ENCODE measurements around the gene PLK1. TPM values are rescaled to one million over a fixed set of nuclear protein-coding genes. Genes with fewer than 3 reads are reported as not detected.

PLK1 gene
- total and polyA plus RNA-seq, 4 donors, result 4.4 to 20.1 (median 13.5) TPM

DNA sequence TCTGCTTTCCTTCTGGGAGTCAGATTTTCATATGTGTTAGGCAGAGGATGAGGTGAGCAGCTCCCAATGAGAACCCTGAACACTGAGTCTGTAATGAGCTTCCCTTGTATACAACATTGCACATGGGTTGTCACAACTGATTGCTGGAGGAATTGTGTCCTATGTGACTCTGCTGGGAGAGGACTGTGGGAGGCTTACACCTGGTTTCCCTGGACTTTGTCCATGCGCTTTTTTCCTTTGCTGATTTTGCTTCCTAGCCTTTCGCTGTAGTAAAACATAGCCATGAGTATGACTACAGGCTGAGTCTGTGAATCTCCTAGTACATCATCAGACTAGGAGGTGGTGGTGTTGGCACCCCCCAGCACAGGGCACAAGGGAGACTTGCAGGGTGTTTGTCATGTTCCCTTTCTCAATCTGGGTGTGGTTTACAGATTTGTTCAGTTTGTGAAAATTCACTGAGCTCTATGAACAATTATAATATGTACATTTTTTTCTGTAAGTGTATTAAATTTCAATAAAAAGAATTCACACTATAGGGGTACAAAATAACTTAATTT is 1.7 kb upstream of the PLK1 start:
- no peak for DNase-seq (ENCODE audit: low read depth in 4 of 6, low spot score in 6 of 6)
- H3K27ac ChIP-seq (ENCODE audit: low read depth, low read length), result no peak overlapping the region
- H3K9me3 ChIP-seq (ENCODE audit: control insufficient read depth, insufficient read depth, low read length), result no peaks in the 10 kb centered on the region
- peaks cover 22% of the 10 kb centered on the region for H3K4me1 ChIP-seq (ENCODE audit: control insufficient read depth, insufficient read depth, low read length)
- H3K4me3 ChIP-seq (ENCODE audit: low read depth, low read length), result no peak overlapping the region
- H3K27me3 ChIP-seq (ENCODE audit: control insufficient read depth, insufficient read depth, low read length), result no peaks in the 10 kb centered on the region
- WGBS (ENCODE audit: insufficient coverage), result 80% methylated on average over 1 of the region's 2 CpGs
- peaks cover 23% of the 10 kb centered on the region for H3K36me3 ChIP-seq (ENCODE audit: control insufficient read depth, insufficient read depth, low read length)

DNA sequence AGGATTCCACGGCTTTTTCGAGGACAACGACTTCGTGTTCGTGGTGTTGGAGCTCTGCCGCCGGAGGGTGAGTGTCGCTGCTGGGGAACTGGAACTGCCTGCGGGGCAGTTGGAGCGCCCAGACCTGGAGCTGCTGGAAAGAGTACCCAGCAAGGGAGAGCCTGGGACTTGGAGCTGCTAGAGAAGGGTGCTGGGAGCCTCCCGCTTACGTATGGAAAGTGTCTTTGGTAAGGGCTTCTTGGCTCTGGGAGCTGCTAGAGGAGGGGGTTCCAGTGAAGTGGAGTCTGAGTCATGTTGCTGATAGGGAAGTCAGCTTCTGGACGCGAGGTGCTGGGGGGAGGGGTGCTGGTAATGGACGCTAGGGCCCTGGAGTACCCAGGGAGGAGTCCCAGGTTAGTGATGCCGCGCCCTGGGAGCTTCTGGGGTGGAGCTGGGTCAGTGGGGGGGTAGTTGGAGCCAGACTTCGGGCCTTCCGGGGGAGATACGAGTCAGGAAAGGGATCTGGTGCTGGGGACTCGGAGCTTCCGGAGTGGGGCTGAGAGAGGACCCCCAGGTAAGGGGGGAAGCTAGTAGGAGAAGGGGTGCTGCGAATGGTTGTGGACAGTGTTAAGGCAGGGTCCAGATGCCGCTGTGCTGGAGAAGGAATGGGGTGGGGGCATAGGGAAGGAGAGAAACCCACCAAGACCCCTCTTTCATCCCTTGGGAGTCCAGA is 741 bp downstream of the PLK1 start:
- WGBS (ENCODE audit: insufficient coverage), result 4% methylated on average over 22 of the region's 24 CpGs
- Histone ChIP-seq H3K27me3 (ENCODE audit: control insufficient read depth, insufficient read depth, low read length) (no peaks in the 10 kb centered on the region), H3K36me3 (ENCODE audit: control insufficient read depth, insufficient read depth, low read length) (peaks cover 42% of the 10 kb centered on the region), H3K9me3 (ENCODE audit: control insufficient read depth, insufficient read depth, low read length) (no peaks in the 10 kb centered on the region), H3K4me1 (ENCODE audit: control insufficient read depth, insufficient read depth, low read length) (peaks cover 22% of the 10 kb centered on the region), H3K27ac (ENCODE audit: low read depth, low read length) (no peak overlapping the region), H3K4me3 (ENCODE audit: low read depth, low read length) (peak overlapping the region; percentile 65)
- DNase-seq (ENCODE audit: low read depth in 4 of 6, low spot score in 6 of 6), result peak in 1 of 6 donors; percentile 14

DNA sequence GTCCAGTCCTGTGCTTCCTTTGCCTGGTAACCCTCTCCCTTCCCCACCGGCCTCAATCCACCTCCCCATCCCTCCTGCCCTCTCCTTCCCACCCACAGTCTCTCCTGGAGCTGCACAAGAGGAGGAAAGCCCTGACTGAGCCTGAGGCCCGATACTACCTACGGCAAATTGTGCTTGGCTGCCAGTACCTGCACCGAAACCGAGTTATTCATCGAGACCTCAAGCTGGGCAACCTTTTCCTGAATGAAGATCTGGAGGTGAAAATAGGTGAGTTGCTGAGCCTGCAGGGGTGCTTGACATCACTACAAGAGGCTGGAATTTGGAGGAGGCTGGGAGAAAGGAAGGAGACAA is 1.3 kb downstream of the PLK1 start:
- H3K27ac ChIP-seq (ENCODE audit: low read depth, low read length), result no peak overlapping the region
- H3K9me3 ChIP-seq (ENCODE audit: control insufficient read depth, insufficient read depth, low read length), result no peaks in the 10 kb centered on the region
- peaks cover 22% of the 10 kb centered on the region for H3K4me1 ChIP-seq (ENCODE audit: control insufficient read depth, insufficient read depth, low read length)
- 28% methylated on average over 4 of the region's 6 CpGs for WGBS (ENCODE audit: insufficient coverage)
- peaks cover 43% of the 10 kb centered on the region for H3K36me3 ChIP-seq (ENCODE audit: control insufficient read depth, insufficient read depth, low read length)
- no peak overlapping the region for H3K4me3 ChIP-seq (ENCODE audit: low read depth, low read length)
- no peak for DNase-seq (ENCODE audit: low read depth in 4 of 6, low spot score in 6 of 6)
- no peaks in the 10 kb centered on the region for H3K27me3 ChIP-seq (ENCODE audit: control insufficient read depth, insufficient read depth, low read length)

DNA sequence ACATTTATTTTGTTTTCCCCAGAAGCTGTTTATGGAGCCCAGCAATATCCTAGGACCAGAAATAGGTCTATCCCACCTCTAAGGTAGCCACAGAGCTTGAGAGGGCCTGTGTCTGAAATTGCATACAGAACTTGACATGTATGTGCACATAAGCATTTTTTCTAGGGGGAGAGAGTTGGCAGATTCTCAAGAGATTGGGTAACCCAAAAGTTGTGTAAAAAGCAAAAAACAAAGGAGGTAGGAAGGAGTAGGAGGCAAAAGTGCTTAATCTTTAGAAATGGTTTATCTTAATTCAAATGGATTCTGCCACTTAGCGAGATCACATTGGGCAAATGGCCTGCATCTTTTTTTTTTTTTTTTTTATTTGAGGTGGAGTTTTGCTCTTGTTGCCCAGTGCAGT is 3.5 kb downstream of the PLK1 start:
- no peak for DNase-seq (ENCODE audit: low read depth in 4 of 6, low spot score in 6 of 6)
- no peaks in the 10 kb centered on the region for H3K9me3 ChIP-seq (ENCODE audit: control insufficient read depth, insufficient read depth, low read length)
- H3K27ac ChIP-seq (ENCODE audit: low read depth, low read length), result no peak overlapping the region
- no peak overlapping the region for H3K4me3 ChIP-seq (ENCODE audit: low read depth, low read length)
- peaks cover 53% of the 10 kb centered on the region for H3K36me3 ChIP-seq (ENCODE audit: control insufficient read depth, insufficient read depth, low read length)
- no CpG with 5 or more reads among the region's 1 CpG for WGBS (ENCODE audit: insufficient coverage)
- H3K27me3 ChIP-seq (ENCODE audit: control insufficient read depth, insufficient read depth, low read length), result no peaks in the 10 kb centered on the region
- H3K4me1 ChIP-seq (ENCODE audit: control insufficient read depth, insufficient read depth, low read length), result peaks cover 22% of the 10 kb centered on the region

DNA sequence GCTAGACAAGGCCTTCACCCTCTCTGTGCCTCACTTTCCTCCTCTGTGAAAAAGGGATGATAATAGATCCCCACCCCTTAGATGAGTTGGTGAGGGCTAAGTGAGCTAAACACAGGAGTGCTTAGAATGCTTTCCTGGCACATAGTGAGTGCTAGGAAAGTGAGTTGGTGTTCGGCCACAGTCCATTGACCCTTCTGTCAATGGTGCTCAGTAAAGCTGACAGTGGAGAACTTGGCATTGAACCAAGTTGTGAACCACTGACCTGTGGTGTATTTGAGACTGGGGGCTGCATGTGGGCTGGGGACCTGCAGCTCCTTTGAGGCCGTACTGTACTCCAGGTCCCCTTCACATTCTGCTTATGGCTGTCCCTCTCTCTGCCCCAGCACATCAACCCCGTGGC is 4.8 kb downstream of the PLK1 start:
- peaks cover 16% of the 10 kb centered on the region for H3K4me1 ChIP-seq (ENCODE audit: control insufficient read depth, insufficient read depth, low read length)
- H3K4me3 ChIP-seq (ENCODE audit: low read depth, low read length), result no peak overlapping the region
- no peak for DNase-seq (ENCODE audit: low read depth in 4 of 6, low spot score in 6 of 6)
- no peak overlapping the region for H3K27ac ChIP-seq (ENCODE audit: low read depth, low read length)
- peaks cover 66% of the 10 kb centered on the region for H3K36me3 ChIP-seq (ENCODE audit: control insufficient read depth, insufficient read depth, low read length)
- no peaks in the 10 kb centered on the region for H3K27me3 ChIP-seq (ENCODE audit: control insufficient read depth, insufficient read depth, low read length)
- no peaks in the 10 kb centered on the region for H3K9me3 ChIP-seq (ENCODE audit: control insufficient read depth, insufficient read depth, low read length)
- WGBS (ENCODE audit: insufficient coverage), result 96% methylated on average over 3 of the region's 3 CpGs

DNA sequence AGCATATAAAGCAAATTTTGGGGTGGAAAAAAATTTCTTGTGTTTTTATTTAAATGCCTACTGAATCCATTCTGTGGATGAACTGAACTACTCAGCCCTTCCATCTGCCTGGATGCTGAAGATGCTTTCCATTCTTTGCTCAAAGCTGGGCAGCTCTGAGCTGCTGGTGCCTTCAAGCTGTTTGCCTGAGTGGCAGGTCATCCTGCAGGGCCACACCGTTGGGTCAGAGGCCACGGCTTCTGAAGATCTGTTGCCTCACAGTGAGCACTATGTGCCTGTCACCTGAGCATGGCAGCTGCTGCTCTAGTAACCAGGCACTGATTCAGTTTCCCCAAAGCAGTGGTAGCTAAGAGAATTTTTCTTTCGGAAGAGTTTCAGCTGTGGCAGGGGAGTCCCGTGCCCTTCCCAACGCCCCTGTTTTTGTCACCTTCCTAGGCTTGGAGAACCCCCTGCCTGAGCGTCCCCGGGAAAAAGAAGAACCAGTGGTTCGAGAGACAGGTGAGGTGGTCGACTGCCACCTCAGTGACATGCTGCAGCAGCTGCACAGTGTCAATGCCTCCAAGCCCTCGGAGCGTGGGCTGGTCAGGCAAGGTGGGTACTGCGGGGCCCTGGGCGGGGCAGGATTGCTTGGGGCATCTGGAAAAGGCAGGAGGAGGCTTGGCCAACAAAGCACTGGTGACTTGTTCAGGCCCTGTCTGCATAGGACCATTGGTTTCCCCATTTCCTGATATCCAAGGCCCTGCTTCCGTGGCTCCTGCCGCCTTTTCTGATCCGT is 8.5 kb downstream of the PLK1 start:
- DNase-seq (ENCODE audit: low read depth in 4 of 6, low spot score in 6 of 6), result no peak
- no peak overlapping the region for H3K27ac ChIP-seq (ENCODE audit: low read depth, low read length)
- peaks cover 80% of the 10 kb centered on the region for H3K36me3 ChIP-seq (ENCODE audit: control insufficient read depth, insufficient read depth, low read length)
- H3K4me3 ChIP-seq (ENCODE audit: low read depth, low read length), result no peak overlapping the region
- H3K9me3 ChIP-seq (ENCODE audit: control insufficient read depth, insufficient read depth, low read length), result no peaks in the 10 kb centered on the region
- no peaks in the 10 kb centered on the region for H3K27me3 ChIP-seq (ENCODE audit: control insufficient read depth, insufficient read depth, low read length)
- WGBS (ENCODE audit: insufficient coverage), result 97% methylated on average over 16 of the region's 16 CpGs
- H3K4me1 ChIP-seq (ENCODE audit: control insufficient read depth, insufficient read depth, low read length), result no peaks in the 10 kb centered on the region

DNA sequence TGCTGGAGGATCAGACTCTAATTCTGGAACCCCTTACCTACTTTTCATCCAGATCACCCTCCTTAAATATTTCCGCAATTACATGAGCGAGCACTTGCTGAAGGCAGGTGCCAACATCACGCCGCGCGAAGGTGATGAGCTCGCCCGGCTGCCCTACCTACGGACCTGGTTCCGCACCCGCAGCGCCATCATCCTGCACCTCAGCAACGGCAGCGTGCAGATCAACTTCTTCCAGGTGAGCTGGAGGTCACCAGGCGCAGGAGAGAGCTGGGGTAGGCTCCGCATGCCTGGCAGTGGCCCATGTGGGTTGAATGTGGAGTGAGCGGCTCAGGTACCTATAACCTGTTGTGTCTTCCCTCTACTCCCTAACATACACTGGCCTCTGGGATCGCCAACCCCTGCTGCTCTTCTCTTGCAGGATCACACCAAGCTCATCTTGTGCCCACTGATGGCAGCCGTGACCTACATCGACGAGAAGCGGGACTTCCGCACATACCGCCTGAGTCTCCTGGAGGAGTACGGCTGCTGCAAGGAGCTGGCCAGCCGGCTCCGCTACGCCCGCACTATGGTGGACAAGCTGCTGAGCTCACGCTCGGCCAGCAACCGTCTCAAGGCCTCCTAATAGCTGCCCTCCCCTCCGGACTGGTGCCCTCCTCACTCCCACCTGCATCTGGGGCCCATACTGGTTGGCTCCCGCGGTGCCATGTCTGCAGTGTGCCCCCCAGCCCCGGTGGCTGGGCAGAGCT is 10.9 kb downstream of the PLK1 start:
- H3K4me1 ChIP-seq (ENCODE audit: control insufficient read depth, insufficient read depth, low read length), result peaks cover 2% of the 10 kb centered on the region
- WGBS (ENCODE audit: insufficient coverage), result 96% methylated on average over 29 of the region's 36 CpGs

DNA sequence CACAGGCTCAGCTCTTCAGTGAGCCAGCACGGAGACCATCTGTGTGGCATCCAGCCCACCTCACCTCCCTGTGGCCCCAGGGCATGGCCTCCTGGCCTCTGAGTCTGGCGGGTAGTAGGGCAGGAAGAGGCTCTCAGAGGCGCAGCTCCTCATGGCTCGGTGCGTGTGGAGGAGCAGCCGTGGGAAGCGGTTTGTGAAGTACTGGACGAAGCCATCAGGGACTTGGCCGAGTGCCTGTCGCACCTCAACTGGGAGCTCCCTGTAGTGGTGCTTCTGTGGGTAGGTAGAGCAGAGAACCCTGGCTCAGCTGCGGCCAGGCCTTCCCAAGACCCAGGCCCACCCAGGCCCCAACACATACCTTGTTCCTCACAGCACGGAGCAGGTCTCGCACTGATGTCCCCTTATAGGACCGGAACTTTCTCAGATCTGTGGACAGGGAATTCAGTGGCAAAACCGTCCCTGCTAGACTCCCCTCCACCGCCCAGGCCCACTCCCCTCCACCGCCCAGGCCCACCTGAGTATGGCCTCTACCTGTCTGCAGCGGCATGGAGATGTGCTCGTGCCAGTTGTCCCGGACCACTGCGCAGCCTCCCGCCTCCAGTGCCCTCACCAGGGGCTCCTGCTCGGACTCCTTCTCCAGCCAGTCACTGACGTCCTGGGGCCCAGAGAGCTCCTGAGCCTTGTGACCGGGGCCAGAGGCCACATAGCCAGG is 12.2 kb downstream of the PLK1 start:
- Histone ChIP-seq H3K4me3 (ENCODE audit: low read depth, low read length) (no peak overlapping the region), H3K27ac (ENCODE audit: low read depth, low read length) (no peak overlapping the region), H3K9me3 (ENCODE audit: control insufficient read depth, insufficient read depth, low read length) (no peaks in the 10 kb centered on the region), H3K4me1 (ENCODE audit: control insufficient read depth, insufficient read depth, low read length) (peaks cover 8% of the 10 kb centered on the region), H3K27me3 (ENCODE audit: control insufficient read depth, insufficient read depth, low read length) (no peaks in the 10 kb centered on the region), H3K36me3 (ENCODE audit: control insufficient read depth, insufficient read depth, low read length) (peaks cover 55% of the 10 kb centered on the region)
- 92% methylated on average over 25 of the region's 25 CpGs for WGBS (ENCODE audit: insufficient coverage)
- DNase-seq (ENCODE audit: low read depth in 4 of 6, low spot score in 6 of 6), result no peak

More for the DNA sequence above, 10.9 kb downstream of the PLK1 start:
- Histone ChIP-seq H3K27ac (ENCODE audit: low read depth, low read length) (no peak overlapping the region), H3K36me3 (ENCODE audit: control insufficient read depth, insufficient read depth, low read length) (peaks cover 59% of the 10 kb centered on the region), H3K9me3 (ENCODE audit: control insufficient read depth, insufficient read depth, low read length) (no peaks in the 10 kb centered on the region), H3K4me3 (ENCODE audit: low read depth, low read length) (no peak overlapping the region), H3K27me3 (ENCODE audit: control insufficient read depth, insufficient read depth, low read length) (no peaks in the 10 kb centered on the region)
- no peak for DNase-seq (ENCODE audit: low read depth in 4 of 6, low spot score in 6 of 6)
